ENCODE results near the gene THSD4.

The THSD4 gene

DNA sequence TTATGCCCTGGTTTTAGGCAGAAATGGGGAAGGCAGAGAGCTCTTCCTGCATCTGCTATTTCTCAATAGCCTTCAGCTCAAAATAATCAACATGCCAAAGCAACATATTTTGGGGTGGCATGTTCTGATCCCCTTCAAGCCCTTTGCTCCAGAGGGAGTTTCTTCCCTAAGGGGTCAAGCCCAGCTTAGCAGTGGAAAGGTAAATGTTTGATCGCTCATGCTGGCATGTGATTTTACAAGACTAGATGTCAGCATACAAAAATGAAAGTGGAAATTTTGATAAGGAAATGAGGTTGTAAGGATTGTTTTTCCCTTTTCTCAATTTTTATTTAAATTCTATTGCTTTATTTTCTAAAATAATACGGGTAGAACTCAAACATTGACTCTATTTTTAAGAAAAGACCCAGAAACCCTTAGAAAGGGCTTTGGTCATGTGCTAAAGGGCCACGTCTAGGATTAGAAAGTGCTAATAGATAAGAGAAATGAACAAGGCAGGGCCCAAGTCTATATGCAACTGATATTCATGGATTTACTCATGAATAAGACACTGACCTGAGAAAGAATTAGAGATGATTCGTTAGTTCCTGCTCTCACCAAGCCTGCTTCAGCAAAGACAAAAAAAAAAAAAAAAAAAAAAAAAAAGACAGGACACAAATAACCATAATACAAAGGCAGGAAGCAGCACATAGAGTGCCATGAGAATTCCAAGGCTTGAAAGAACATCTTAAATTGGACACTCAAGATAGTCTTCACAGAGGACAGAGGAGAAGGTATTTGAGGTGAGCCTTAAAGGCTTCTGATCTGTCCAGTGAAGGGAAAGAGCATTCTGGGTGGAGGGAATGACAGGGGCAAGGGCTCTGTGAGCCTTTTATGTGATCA is 640.1 kb downstream of the THSD4 start:
- Histone ChIP-seq H3K27ac (ENCODE audit: low read depth, low read length) (no peak overlapping the region), H3K36me3 (ENCODE audit: insufficient read depth, low read length) (peaks cover 24% of the 10 kb centered on the region), H3K4me1 (ENCODE audit: control insufficient read depth, insufficient read depth, low read length, unreplicated experiment) (peaks cover 18% of the 10 kb centered on the region), H3K27me3 (ENCODE audit: insufficient read depth, low read length) (no peaks in the 10 kb centered on the region), H3K79me2 (ENCODE audit: control insufficient read depth, insufficient read depth, low read length, unreplicated experiment) (no peaks in the 10 kb centered on the region), H3K4me3 (ENCODE audit: low read depth, low read length) (no peak overlapping the region), H2AFZ (ENCODE audit: low read length, unreplicated experiment) (no peak overlapping the region)

DNA sequence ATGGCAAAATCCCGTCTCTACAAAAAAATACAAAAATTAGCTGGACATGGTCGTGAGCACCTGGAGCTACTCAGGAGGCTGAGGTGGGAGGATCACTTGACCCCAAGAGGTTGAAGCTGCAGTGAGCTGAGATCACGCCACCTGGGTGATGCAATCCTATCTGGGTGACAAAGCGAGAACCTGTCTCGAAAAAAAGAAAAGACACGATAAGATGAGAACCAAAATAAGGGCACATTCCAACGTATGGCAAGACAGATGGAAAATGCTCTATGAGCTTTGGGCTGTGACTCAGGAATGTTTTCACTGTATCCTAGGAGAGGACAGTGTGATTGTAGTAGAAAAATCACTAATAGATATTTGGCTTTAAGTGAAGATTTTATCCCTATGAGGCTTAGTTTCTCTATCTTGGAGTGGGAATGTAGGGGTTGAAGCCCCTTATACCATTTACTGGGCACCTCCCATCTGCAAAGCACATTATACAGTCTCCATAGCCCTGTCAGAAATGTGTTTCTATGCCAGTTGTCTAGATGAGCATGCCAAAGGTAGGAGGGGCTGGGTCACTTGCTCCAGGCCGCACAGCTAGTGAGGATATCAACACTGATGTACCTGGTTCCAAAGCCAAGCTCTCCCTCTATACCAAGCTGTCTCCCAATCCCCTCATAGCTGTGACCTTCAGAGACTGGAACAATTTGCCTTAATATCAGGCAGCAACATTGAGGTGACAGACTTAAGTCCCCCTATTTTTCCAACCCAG is 641.5 kb downstream of the THSD4 start:
- Histone ChIP-seq H3K27me3 (ENCODE audit: insufficient read depth, low read length) (no peaks in the 10 kb centered on the region), H3K79me2 (ENCODE audit: control insufficient read depth, insufficient read depth, low read length, unreplicated experiment) (no peaks in the 10 kb centered on the region), H3K36me3 (ENCODE audit: insufficient read depth, low read length) (peaks cover 29% of the 10 kb centered on the region), H2AFZ (ENCODE audit: low read length, unreplicated experiment) (no peak overlapping the region), H3K4me1 (ENCODE audit: control insufficient read depth, insufficient read depth, low read length, unreplicated experiment) (peaks cover 18% of the 10 kb centered on the region), H3K27ac (ENCODE audit: low read depth, low read length) (no peak overlapping the region), H3K4me3 (ENCODE audit: low read depth, low read length) (no peak overlapping the region)

DNA sequence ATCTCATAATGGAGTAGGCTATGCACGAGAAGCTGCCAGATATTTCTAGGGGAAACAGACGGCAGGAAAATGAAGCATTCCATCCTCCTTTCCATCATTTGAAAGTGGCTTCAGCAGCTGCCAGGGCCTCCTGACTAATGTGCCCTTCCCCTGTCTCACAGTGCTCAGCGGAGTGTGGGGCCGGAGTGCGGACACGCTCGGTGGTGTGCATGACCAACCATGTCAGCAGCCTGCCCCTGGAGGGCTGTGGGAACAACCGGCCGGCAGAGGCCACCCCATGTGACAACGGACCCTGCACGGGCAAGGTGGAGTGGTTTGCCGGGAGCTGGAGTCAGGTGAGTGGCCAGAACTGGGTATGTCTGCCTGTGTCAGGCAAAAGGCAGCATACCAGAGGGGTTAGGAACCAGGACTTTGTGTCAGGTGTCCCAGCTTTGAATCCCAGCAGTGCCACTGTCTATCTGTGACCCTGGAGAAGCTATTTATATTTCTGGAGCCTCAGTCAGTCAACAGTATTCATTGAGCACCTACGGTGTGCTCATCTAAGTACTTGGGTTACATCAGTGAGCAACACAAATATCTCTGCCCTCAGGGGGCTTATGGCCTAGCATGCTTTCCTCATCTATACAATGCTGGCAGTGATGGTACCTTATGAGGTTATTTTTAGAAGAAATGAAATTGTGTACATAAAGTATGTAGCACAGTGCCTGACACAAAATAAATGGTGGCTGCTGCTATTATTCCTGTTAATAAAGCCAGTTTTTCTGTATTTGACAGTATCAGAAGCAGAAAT is 642.7 kb downstream of the THSD4 start:
- Histone ChIP-seq H3K4me3 (ENCODE audit: low read depth, low read length) (no peak overlapping the region), H3K36me3 (ENCODE audit: insufficient read depth, low read length) (peaks cover 29% of the 10 kb centered on the region), H3K79me2 (ENCODE audit: control insufficient read depth, insufficient read depth, low read length, unreplicated experiment) (no peaks in the 10 kb centered on the region), H3K4me1 (ENCODE audit: control insufficient read depth, insufficient read depth, low read length, unreplicated experiment) (peaks cover 16% of the 10 kb centered on the region), H2AFZ (ENCODE audit: low read length, unreplicated experiment) (no peak overlapping the region), H3K27me3 (ENCODE audit: insufficient read depth, low read length) (no peaks in the 10 kb centered on the region), H3K27ac (ENCODE audit: low read depth, low read length) (no peak overlapping the region)

DNA sequence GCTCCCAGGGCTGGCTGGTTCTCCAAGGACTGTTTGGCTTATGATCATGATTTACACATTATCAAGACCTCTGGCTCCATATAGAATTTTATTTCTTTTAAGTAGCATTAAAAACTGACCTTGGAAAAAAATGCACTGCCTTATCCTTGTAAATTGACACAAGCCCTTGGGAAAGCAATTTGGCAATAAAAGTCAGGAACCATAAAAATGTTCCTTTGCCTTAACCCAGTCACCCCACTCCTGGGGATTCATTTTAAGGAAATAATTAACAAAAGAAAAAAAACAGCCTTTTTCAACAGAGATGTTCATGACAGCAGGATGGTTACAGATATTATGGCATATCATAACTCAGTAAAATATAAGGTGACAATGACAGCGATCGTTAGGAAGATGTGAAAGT is 643.4 kb downstream of the THSD4 start:
- Histone ChIP-seq H3K79me2 (ENCODE audit: control insufficient read depth, insufficient read depth, low read length, unreplicated experiment) (no peaks in the 10 kb centered on the region), H3K4me3 (ENCODE audit: low read depth, low read length) (no peak overlapping the region), H3K27me3 (ENCODE audit: insufficient read depth, low read length) (no peaks in the 10 kb centered on the region), H3K4me1 (ENCODE audit: control insufficient read depth, insufficient read depth, low read length, unreplicated experiment) (peaks cover 8% of the 10 kb centered on the region), H3K36me3 (ENCODE audit: insufficient read depth, low read length) (peaks cover 29% of the 10 kb centered on the region), H2AFZ (ENCODE audit: low read length, unreplicated experiment) (no peak overlapping the region), H3K27ac (ENCODE audit: low read depth, low read length) (no peak overlapping the region)

DNA sequence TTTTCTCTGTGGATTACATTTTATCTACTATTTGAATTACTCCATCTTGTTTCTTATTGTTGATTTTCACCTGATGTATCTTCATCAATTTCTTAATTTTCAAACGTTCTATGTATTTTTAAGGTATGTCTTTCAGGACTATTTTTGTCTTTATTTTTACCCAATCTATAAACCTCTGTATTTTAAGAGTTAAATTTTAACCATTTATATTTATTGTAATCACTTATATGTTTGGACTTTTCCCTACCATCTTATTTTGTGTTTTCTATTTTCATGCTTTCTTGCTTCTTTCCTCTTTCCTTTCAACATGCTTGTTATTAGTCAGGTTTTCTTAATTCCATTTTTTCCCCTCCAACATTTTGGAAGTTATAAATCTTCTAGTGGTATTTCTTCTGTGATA is 645.6 kb downstream of the THSD4 start:
- Histone ChIP-seq H3K4me3 (ENCODE audit: low read depth, low read length) (no peak overlapping the region), H3K27me3 (ENCODE audit: insufficient read depth, low read length) (no peaks in the 10 kb centered on the region), H3K79me2 (ENCODE audit: control insufficient read depth, insufficient read depth, low read length, unreplicated experiment) (no peaks in the 10 kb centered on the region), H3K4me1 (ENCODE audit: control insufficient read depth, insufficient read depth, low read length, unreplicated experiment) (peaks cover 7% of the 10 kb centered on the region), H3K36me3 (ENCODE audit: insufficient read depth, low read length) (peaks cover 20% of the 10 kb centered on the region), H3K27ac (ENCODE audit: low read depth, low read length) (peak overlapping the region; percentile 62; the same call in 1 of the 2 replicates), H2AFZ (ENCODE audit: low read length, unreplicated experiment) (no peak overlapping the region)

DNA sequence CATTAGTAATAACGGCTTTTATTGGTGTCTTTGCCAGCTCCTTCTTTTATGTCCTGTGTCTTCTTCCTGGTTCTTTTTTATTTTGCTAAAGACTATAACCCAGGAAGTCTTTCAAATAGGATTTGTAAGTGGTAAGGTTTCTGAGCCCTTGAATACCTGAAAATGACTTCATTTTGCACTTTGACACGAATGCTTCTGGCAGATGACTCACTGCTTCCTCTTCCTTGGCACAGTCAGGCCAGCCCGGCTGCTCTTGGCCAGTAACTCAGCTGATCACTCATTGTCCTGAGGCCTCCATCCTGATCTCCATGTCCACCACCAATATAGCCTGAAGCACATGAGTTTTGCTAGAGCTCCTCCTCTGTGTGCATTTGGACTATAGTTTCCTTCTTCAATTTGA is 646.4 kb downstream of the THSD4 start:
- Histone ChIP-seq H3K4me1 (ENCODE audit: control insufficient read depth, insufficient read depth, low read length, unreplicated experiment) (peaks cover 7% of the 10 kb centered on the region), H2AFZ (ENCODE audit: low read length, unreplicated experiment) (no peak overlapping the region), H3K27me3 (ENCODE audit: insufficient read depth, low read length) (no peaks in the 10 kb centered on the region), H3K36me3 (ENCODE audit: insufficient read depth, low read length) (peaks cover 20% of the 10 kb centered on the region), H3K27ac (ENCODE audit: low read depth, low read length) (peak overlapping the region; percentile 62), H3K79me2 (ENCODE audit: control insufficient read depth, insufficient read depth, low read length, unreplicated experiment) (no peaks in the 10 kb centered on the region), H3K4me3 (ENCODE audit: low read depth, low read length) (peak overlapping the region; percentile 30; the same call in 1 of the 2 replicates)

DNA sequence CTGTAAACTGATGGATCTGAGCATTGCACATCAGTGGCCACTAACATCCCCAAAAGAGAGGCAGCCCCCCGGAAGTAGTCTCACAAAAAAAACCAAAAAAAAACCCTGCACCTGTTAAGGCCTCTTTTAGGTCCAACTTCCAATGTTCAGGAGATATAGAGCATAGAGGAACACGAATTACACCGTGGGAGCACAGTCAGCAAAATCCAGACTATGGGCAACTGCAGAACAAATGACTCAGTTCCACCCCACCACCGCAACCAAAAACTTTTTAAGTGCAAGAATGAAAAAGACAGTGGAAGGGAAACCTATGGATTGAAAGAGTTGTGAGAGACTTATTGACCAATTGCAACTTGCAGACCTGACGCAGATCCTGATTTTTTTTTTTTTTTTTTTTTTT is 652.9 kb downstream of the THSD4 start:
- no peak overlapping the region for H3K27ac ChIP-seq (ENCODE audit: low read depth, low read length)
- no peaks in the 10 kb centered on the region for H3K27me3 ChIP-seq (ENCODE audit: insufficient read depth, low read length)
- H2AFZ ChIP-seq (ENCODE audit: low read length, unreplicated experiment), result no peak overlapping the region
- no peaks in the 10 kb centered on the region for H3K4me1 ChIP-seq (ENCODE audit: control insufficient read depth, insufficient read depth, low read length, unreplicated experiment)
- no peaks in the 10 kb centered on the region for H3K79me2 ChIP-seq (ENCODE audit: control insufficient read depth, insufficient read depth, low read length, unreplicated experiment)
- no peak overlapping the region for H3K4me3 ChIP-seq (ENCODE audit: low read depth, low read length)
- peaks cover 3% of the 10 kb centered on the region; the same call in 1 of the 2 replicates for H3K36me3 ChIP-seq (ENCODE audit: insufficient read depth, low read length)

DNA sequence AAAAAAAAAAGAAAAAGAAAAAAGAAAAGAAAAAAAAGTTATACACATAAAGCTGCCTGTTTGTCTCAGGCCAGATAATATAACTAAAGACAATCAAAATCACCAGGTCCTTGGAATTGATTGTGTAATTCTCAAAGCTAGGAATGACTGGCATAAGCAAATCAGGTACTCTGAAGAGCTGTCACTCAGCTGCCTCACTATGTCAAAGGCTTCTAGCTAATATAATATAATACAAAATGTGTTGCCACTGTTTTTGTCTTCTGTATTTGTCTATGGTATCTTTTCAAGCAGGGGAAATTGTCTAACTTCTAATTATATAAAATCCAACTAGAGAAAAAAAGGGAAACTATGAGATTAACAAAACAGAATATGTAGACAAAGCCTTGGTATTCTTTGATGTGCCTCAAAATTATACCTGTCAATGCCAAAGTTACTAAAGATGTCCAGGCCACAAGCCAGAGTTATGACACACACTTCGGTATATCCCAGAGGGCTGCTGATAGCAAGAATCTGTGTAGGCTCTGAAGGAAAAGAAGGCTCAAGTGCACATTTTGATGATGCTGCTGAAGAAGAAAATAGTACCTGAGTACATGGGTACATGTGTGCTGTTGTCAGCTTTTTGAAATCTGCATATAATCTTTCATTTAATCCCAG is 658.1 kb downstream of the THSD4 start:
- H3K27me3 ChIP-seq (ENCODE audit: insufficient read depth, low read length), result no peaks in the 10 kb centered on the region
- H3K4me1 ChIP-seq (ENCODE audit: control insufficient read depth, insufficient read depth, low read length, unreplicated experiment), result peaks cover 3% of the 10 kb centered on the region
- H3K4me3 ChIP-seq (ENCODE audit: low read depth, low read length), result no peak overlapping the region
- no peaks in the 10 kb centered on the region for H3K79me2 ChIP-seq (ENCODE audit: control insufficient read depth, insufficient read depth, low read length, unreplicated experiment)
- H2AFZ ChIP-seq (ENCODE audit: low read length, unreplicated experiment), result no peak overlapping the region
- no peak overlapping the region for H3K27ac ChIP-seq (ENCODE audit: low read depth, low read length)
- H3K36me3 ChIP-seq (ENCODE audit: insufficient read depth, low read length), result peaks cover 3% of the 10 kb centered on the region; the same call in 1 of the 2 replicates

DNA sequence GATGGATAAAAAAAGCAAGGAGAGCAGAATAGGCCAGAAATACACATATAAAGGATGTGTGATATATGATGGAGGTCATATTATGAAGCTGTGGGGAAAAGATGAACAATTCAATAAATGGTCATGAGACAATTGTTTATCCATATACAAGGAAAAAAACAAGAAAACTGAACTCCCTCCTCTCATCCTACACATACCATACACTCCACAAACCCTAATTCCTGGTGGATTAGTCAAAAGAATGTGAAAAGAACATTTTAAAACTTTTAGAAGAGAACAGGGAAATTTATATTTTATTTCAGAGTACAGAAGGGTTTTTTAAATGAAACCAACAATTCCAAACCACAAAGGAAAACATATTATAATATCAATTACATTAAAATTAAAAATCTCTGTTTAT is 660.6 kb downstream of the THSD4 start:
- Histone ChIP-seq H3K4me1 (ENCODE audit: control insufficient read depth, insufficient read depth, low read length, unreplicated experiment) (peaks cover 17% of the 10 kb centered on the region), H3K4me3 (ENCODE audit: low read depth, low read length) (no peak overlapping the region), H3K27ac (ENCODE audit: low read depth, low read length) (no peak overlapping the region), H3K36me3 (ENCODE audit: insufficient read depth, low read length) (peaks cover 3% of the 10 kb centered on the region; the same call in 1 of the 2 replicates), H3K27me3 (ENCODE audit: insufficient read depth, low read length) (no peaks in the 10 kb centered on the region), H3K79me2 (ENCODE audit: control insufficient read depth, insufficient read depth, low read length, unreplicated experiment) (no peaks in the 10 kb centered on the region), H2AFZ (ENCODE audit: low read length, unreplicated experiment) (no peak overlapping the region)

DNA sequence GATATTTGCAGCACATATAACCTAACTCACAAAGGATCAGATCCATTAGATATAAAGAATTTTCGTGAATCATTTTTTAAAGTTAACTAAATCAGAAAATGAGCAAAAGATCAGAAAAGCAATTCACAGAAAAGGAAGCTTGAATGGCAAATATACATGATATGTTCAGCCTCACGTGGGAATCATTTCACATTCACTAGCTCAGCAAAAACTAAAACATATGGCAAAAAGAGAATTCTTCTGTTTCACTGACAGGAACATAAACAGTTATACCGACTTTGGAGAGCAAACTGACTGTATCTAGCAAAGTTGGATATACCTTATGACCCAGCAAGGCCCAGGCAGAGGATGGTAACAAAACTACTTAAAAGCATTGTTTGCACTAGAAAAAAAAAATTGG is 661.0 kb downstream of the THSD4 start:
- Histone ChIP-seq H3K27me3 (ENCODE audit: insufficient read depth, low read length) (no peaks in the 10 kb centered on the region), H3K79me2 (ENCODE audit: control insufficient read depth, insufficient read depth, low read length, unreplicated experiment) (no peaks in the 10 kb centered on the region), H3K36me3 (ENCODE audit: insufficient read depth, low read length) (peaks cover 3% of the 10 kb centered on the region; the same call in 1 of the 2 replicates), H2AFZ (ENCODE audit: low read length, unreplicated experiment) (no peak overlapping the region), H3K4me3 (ENCODE audit: low read depth, low read length) (no peak overlapping the region), H3K4me1 (ENCODE audit: control insufficient read depth, insufficient read depth, low read length, unreplicated experiment) (peaks cover 21% of the 10 kb centered on the region), H3K27ac (ENCODE audit: low read depth, low read length) (no peak overlapping the region)

All from ACC112 (cell line).